Nephron (organoid): ENCODE measurements around the gene MCAT.

Experiments
- H3K27ac Mint-ChIP-seq, 3 experiments: 2 replicates each; pipeline ENCODE4 v1.8.0; 2020; ENCODE audit warnings: mixed read lengths in 3 of 3, mild to moderate bottlenecking in 2 of 3, moderate library complexity in 1 of 3
- H3K27me3 Mint-ChIP-seq: 2 replicates; pipeline ENCODE4 v1.8.0; 2021; ENCODE audit warnings: low read depth, mild to moderate bottlenecking, moderate library complexity, mixed read lengths
- H3K36me3 Mint-ChIP-seq: 2 replicates; pipeline ENCODE4 v1.8.0; 2020; ENCODE audit warnings: low read depth, mixed read lengths
- H3K4me1 Mint-ChIP-seq: 2 replicates; pipeline ENCODE4 v1.8.0; 2020; ENCODE audit warnings: mixed read lengths
- H3K4me3 Mint-ChIP-seq, 3 experiments: 2 replicates each; pipeline ENCODE4 v1.8.0; 2020; ENCODE audit warnings: mild to moderate bottlenecking in 3 of 3, mixed read lengths in 3 of 3, moderate library complexity in 2 of 3
- H3K9me3 Mint-ChIP-seq: 2 replicates; pipeline ENCODE4 v1.8.0; 2020; ENCODE audit warnings: mixed read lengths
- CTCF ChIP-seq, 3 experiments: fragments of 200-600 bp; sonication (generic); IDR thresholded peaks; one replicate each; pipeline ENCODE4 v1.5.0; 2021; ENCODE audit warnings: antibody characterized with exemption in 3 of 3; ENCODE audit not compliant: unreplicated experiment in 3 of 3

The MCAT gene

GRCh38 chr22:43158778-43159483, 15.7 kb upstream of the MCAT start:
- Mint-ChIP-seq H3K27ac (no peak overlapping the region), H3K4me3 (no peak overlapping the region)

GRCh38 chr22:43157874-43158546, 14.8 kb upstream of the MCAT start:
- Mint-ChIP-seq H3K27me3 (peaks cover 6% of the 10 kb centered on the region), H3K27ac (peak overlapping the region in 1 of 3 experiments; percentile 24), H3K4me3 (no peak overlapping the region), H3K4me1 (peaks cover 2% of the 10 kb centered on the region), H3K9me3 (no peaks in the 10 kb centered on the region), H3K36me3 (no peaks in the 10 kb centered on the region)
- TF ChIP-seq CTCF (IDR thresholded peaks at IDR 0.05; ENCODE audit: unreplicated experiment in 3 of 3) = no peak

More at GRCh38 chr22:43158778-43159483, 15.7 kb upstream of the MCAT start:
- Mint-ChIP-seq H3K9me3 (no peaks in the 10 kb centered on the region), H3K4me1 (peaks cover 3% of the 10 kb centered on the region), H3K36me3 (no peaks in the 10 kb centered on the region), H3K27me3 (peaks cover 6% of the 10 kb centered on the region)
- no peak for TF ChIP-seq CTCF (IDR thresholded peaks at IDR 0.05; ENCODE audit: unreplicated experiment in 3 of 3)

GRCh38 chr22:43156413-43156812, 13.2 kb upstream of the MCAT start:
- H3K27me3 Mint-ChIP-seq = peaks cover 8% of the 10 kb centered on the region
- TF ChIP-seq CTCF (IDR thresholded peaks at IDR 0.05; ENCODE audit: unreplicated experiment in 3 of 3) = no peak
- H3K4me1 Mint-ChIP-seq = peaks cover 6% of the 10 kb centered on the region
- no peak overlapping the region for H3K27ac Mint-ChIP-seq
- no peaks in the 10 kb centered on the region for H3K36me3 Mint-ChIP-seq
- H3K4me3 Mint-ChIP-seq = no peak overlapping the region
- H3K9me3 Mint-ChIP-seq = no peaks in the 10 kb centered on the region

GRCh38 chr22:43155789-43156188, 12.6 kb upstream of the MCAT start:
- H3K4me3 Mint-ChIP-seq = no peak overlapping the region
- no peaks in the 10 kb centered on the region for H3K36me3 Mint-ChIP-seq
- H3K27ac Mint-ChIP-seq = no peak overlapping the region
- peaks cover 8% of the 10 kb centered on the region for H3K27me3 Mint-ChIP-seq
- no peaks in the 10 kb centered on the region for H3K9me3 Mint-ChIP-seq
- no peak for TF ChIP-seq CTCF (IDR thresholded peaks at IDR 0.05; ENCODE audit: unreplicated experiment in 3 of 3)
- H3K4me1 Mint-ChIP-seq = peaks cover 10% of the 10 kb centered on the region

- TF ChIP-seq CTCF (IDR thresholded peaks at IDR 0.05; ENCODE audit: unreplicated experiment in 3 of 3) = no peak
- H3K4me3 Mint-ChIP-seq = no peak overlapping the region
- no peaks in the 10 kb centered on the region for H3K9me3 Mint-ChIP-seq
- H3K27me3 Mint-ChIP-seq = peaks cover 4% of the 10 kb centered on the region
- peaks cover 11% of the 10 kb centered on the region for H3K4me1 Mint-ChIP-seq
- no peak overlapping the region for H3K27ac Mint-ChIP-seq
- no peaks in the 10 kb centered on the region for H3K36me3 Mint-ChIP-seq
These were observed 11.8 kb upstream of the MCAT start for GRCh38 chr22:43154887-43155536.
